ES-I3 (cell line): Measurements from ENCODE around the gene SATL1.

Experiments
- H3K36me3 ChIP-seq: 2 replicates; pipeline ENCODE4 v1.6.1; 2013; ENCODE audit warnings: mild to moderate bottlenecking, low read length, control low read depth, moderate library complexity; ENCODE audit not compliant: insufficient read depth
- H3K4me1 ChIP-seq: 2 replicates; pipeline ENCODE4 v1.6.1; 2013; ENCODE audit warnings: mild to moderate bottlenecking, control low read depth, low read length; ENCODE audit not compliant: insufficient read depth
- H3K9ac ChIP-seq: 2 replicates; pipeline ENCODE4 v1.6.1; 2013; ENCODE audit warnings: low read depth, mild to moderate bottlenecking, low read length, moderate library complexity
- H3K9me3 ChIP-seq: 2 replicates; pipeline ENCODE4 v1.6.1; 2013; ENCODE audit warnings: mild to moderate bottlenecking, low read length, moderate library complexity; ENCODE audit not compliant: control insufficient read depth, insufficient read depth

Gene SATL1

GRCh38 chrX:85052636-85053343, 190.8 kb downstream of the SATL1 start:
- Histone ChIP-seq H3K9ac (no peak overlapping the region), H3K4me1 (no peaks in the 10 kb centered on the region)

GRCh38 chrX:85052205-85052604, 191.4 kb downstream of the SATL1 start:
- no peak overlapping the region for H3K9ac ChIP-seq
- no peaks in the 10 kb centered on the region for H3K36me3 ChIP-seq
- H3K4me1 ChIP-seq, result no peaks in the 10 kb centered on the region
- no peaks in the 10 kb centered on the region for H3K9me3 ChIP-seq

More at GRCh38 chrX:85052636-85053343, 190.8 kb downstream of the SATL1 start:
- H3K36me3 ChIP-seq, result no peaks in the 10 kb centered on the region
- no peaks in the 10 kb centered on the region for H3K9me3 ChIP-seq

- Histone ChIP-seq H3K4me1 (no peaks in the 10 kb centered on the region), H3K9me3 (no peaks in the 10 kb centered on the region), H3K36me3 (no peaks in the 10 kb centered on the region), H3K9ac (no peak overlapping the region)
Observed at GRCh38 chrX:85051627-85052026, 192.0 kb downstream of the SATL1 start.
